BE2C (cell line): Measurements from ENCODE around the gene ADGRF4.

Experiments
- DNase-seq: peaks from one replicate; pipeline ENCODE4 v3.0.0-alpha.2; 2020
- H3K27me3 ChIP-seq: fragments of 250-450 bp; sonication (Bioruptor Pico); 2 replicates; pipeline ENCODE4 v1.5.1; 2020; ENCODE audit warnings: mild to moderate bottlenecking
- H3K36me3 ChIP-seq: fragments of 250-450 bp; sonication (Bioruptor Pico); 2 replicates; pipeline ENCODE4 v1.5.1; 2020; ENCODE audit warnings: mild to moderate bottlenecking
- H3K4me1 ChIP-seq: fragments of 250-450 bp; sonication (Bioruptor Pico); 2 replicates; pipeline ENCODE4 v1.5.1; 2020
- H3K4me3 ChIP-seq: 2 replicates; pipeline ENCODE4 v1.5.1; 2011; ENCODE audit warnings: low read depth, low read length
- H3K9me3 ChIP-seq: fragments of 250-450 bp; sonication (Bioruptor Pico); 2 replicates; pipeline ENCODE4 v1.5.1; 2020
- TF ChIP-seq, protein P1 (sequence below): IDR thresholded peaks from 2 replicates; pipeline ENCODE4 v1.5.1; 2012; ENCODE audit warnings: mild to moderate bottlenecking, low read depth, low read length

ADGRF4 gene

DNA sequence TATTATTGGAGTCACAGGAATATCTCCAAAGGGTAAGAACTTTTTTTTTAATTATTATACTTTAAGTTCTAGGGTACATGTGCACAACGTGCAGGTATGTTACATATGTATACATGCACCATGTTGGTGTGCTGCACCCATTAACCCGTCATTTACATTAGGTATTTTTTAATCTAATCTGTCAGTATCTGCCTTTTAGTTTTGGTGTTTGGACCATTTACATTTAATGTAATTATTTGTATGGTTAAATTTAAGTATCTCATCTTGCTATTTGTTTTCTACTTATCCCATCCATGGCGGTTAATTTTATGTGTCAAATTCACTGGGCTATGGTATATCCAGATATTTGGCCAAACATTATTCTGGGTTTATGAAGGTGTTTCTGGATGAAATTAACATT lies 68.1 kb downstream of the ADGRF4 start:
- H3K36me3 ChIP-seq, result no peaks in the 10 kb centered on the region
- TF ChIP-seq, protein P1, sequence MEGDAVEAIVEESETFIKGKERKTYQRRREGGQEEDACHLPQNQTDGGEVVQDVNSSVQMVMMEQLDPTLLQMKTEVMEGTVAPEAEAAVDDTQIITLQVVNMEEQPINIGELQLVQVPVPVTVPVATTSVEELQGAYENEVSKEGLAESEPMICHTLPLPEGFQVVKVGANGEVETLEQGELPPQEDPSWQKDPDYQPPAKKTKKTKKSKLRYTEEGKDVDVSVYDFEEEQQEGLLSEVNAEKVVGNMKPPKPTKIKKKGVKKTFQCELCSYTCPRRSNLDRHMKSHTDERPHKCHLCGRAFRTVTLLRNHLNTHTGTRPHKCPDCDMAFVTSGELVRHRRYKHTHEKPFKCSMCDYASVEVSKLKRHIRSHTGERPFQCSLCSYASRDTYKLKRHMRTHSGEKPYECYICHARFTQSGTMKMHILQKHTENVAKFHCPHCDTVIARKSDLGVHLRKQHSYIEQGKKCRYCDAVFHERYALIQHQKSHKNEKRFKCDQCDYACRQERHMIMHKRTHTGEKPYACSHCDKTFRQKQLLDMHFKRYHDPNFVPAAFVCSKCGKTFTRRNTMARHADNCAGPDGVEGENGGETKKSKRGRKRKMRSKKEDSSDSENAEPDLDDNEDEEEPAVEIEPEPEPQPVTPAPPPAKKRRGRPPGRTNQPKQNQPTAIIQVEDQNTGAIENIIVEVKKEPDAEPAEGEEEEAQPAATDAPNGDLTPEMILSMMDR, result no peak
- H3K4me1 ChIP-seq, result no peaks in the 10 kb centered on the region
- H3K9me3 ChIP-seq, result no peaks in the 10 kb centered on the region
- H3K4me3 ChIP-seq, result no peak overlapping the region
- no peak for DNase-seq
- H3K27me3 ChIP-seq, result no peaks in the 10 kb centered on the region

DNA sequence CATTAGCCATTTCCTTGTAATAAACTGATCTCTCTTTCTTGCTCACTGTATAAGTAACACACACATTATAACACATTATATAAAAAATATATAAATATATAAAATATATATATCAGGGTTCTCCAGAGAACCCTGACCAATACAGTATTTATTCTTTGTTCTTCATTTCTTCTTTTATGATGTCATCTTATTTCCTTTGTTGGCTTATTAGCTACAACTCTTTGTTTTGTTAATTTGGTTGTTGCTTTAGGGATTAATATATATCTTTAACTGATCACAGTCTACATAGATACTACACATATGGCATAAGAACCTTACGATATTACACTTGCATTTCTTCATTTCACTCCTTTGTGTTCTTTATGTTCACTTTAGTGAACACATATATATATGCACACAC lies 68.7 kb downstream of the ADGRF4 start:
- Histone ChIP-seq H3K36me3 (no peaks in the 10 kb centered on the region), H3K9me3 (no peaks in the 10 kb centered on the region), H3K4me3 (no peak overlapping the region), H3K4me1 (no peaks in the 10 kb centered on the region), H3K27me3 (no peaks in the 10 kb centered on the region)
- no peak for DNase-seq
- TF ChIP-seq, protein P1, result no peak

DNA sequence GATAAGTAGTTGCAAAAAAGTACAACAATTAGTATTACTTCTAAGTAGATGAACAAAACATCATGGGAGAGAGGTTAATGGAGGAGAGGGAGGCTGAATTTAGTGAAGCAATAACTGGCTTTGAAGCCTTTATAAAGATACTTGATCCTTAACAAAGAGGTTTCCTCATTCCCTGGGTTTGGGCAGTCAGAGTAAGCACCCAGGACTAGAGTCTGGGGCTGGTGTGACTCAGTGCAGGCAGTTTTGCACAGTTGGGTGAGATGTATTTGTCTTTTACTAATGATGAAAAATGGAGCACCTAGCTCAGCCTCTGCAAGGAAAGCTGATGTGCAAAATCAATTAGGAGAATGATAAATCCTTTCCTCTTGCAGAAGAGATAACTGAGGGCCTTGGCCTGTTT lies 71.6 kb downstream of the ADGRF4 start:
- Histone ChIP-seq H3K4me1 (no peaks in the 10 kb centered on the region), H3K4me3 (no peak overlapping the region), H3K27me3 (no peaks in the 10 kb centered on the region), H3K36me3 (no peaks in the 10 kb centered on the region), H3K9me3 (no peaks in the 10 kb centered on the region)
- TF ChIP-seq, protein P1, result no peak
- DNase-seq, result no peak
